ENCODE results near the gene TLR8.
"Not testable (repeated sequence)": the region's sequence is repeated elsewhere in the genome, so short reads cannot be mapped to it uniquely, and the experiment has no call there.

The TLR8 gene

GRCh38 chrX:12896935-12897334, 9.5 kb upstream of the TLR8 start:
- no peak for DNase-seq (ENCODE audit: low read depth in 1 of 2, low spot score in 1 of 2)

GRCh38 chrX:12898073-12898472, 8.3 kb upstream of the TLR8 start:
- no peak for DNase-seq (ENCODE audit: low read depth in 1 of 2, low spot score in 1 of 2)

- no peak for DNase-seq (ENCODE audit: low read depth in 1 of 2, low spot score in 1 of 2)
Measured at GRCh38 chrX:12899506-12899905, 6.9 kb upstream of the TLR8 start.

GRCh38 chrX:12901486-12901885, 4.9 kb upstream of the TLR8 start:
- DNase-seq (ENCODE audit: low read depth in 1 of 2, low spot score in 1 of 2) = peak; percentile 19 to 35

GRCh38 chrX:12903646-12904045, 2.8 kb upstream of the TLR8 start:
- DNase-seq (ENCODE audit: low read depth in 1 of 2, low spot score in 1 of 2) = no peak

- no peak for DNase-seq (ENCODE audit: low read depth in 1 of 2, low spot score in 1 of 2)
Measured at GRCh38 chrX:12910423-12911121, 4.2 kb downstream of the TLR8 start.

GRCh38 chrX:12911122-12911470, 4.7 kb downstream of the TLR8 start:
- DNase-seq (ENCODE audit: low read depth in 1 of 2, low spot score in 1 of 2) = no peak

GRCh38 chrX:12912791-12913482, 6.5 kb downstream of the TLR8 start:
- no peak for DNase-seq (ENCODE audit: low read depth in 1 of 2, low spot score in 1 of 2)

- no peak for DNase-seq (ENCODE audit: low read depth in 1 of 2, low spot score in 1 of 2)
Measured at GRCh38 chrX:12917753-12918152, 11.3 kb downstream of the TLR8 start.

GRCh38 chrX:12919051-12919450, 12.6 kb downstream of the TLR8 start:
- DNase-seq (ENCODE audit: low read depth in 1 of 2, low spot score in 1 of 2) = no peak

- DNase-seq (ENCODE audit: low read depth in 1 of 2, low spot score in 1 of 2) = no peak
Measured at GRCh38 chrX:12919620-12920019, 13.2 kb downstream of the TLR8 start.

GRCh38 chrX:12920990-12921389, 14.6 kb downstream of the TLR8 start:
- DNase-seq (ENCODE audit: low read depth in 1 of 2, low spot score in 1 of 2) = no peak

- no peak for DNase-seq (ENCODE audit: low read depth in 1 of 2, low spot score in 1 of 2)
Measured at GRCh38 chrX:12921886-12922598, 15.6 kb downstream of the TLR8 start.

GRCh38 chrX:12922599-12922919, 16.1 kb downstream of the TLR8 start:
- DNase-seq (ENCODE audit: low read depth in 1 of 2, low spot score in 1 of 2) = no peak

- DNase-seq (ENCODE audit: low read depth in 1 of 2, low spot score in 1 of 2) = no peak
Measured at GRCh38 chrX:12929701-12930100, 23.3 kb downstream of the TLR8 start.

- DNase-seq (ENCODE audit: low read depth in 1 of 2, low spot score in 1 of 2) = no peak
Measured at GRCh38 chrX:12930150-12930549, 23.7 kb downstream of the TLR8 start.

- DNase-seq (ENCODE audit: low read depth in 1 of 2, low spot score in 1 of 2) = no peak
Measured at GRCh38 chrX:12932244-12932643, 25.8 kb downstream of the TLR8 start.

GRCh38 chrX:12934850-12935249, 28.4 kb downstream of the TLR8 start:
- DNase-seq (ENCODE audit: low read depth in 1 of 2, low spot score in 1 of 2) = no peak

GRCh38 chrX:12936947-12937346, 30.5 kb downstream of the TLR8 start:
- DNase-seq (ENCODE audit: low read depth in 1 of 2, low spot score in 1 of 2) = no peak

GRCh38 chrX:12940471-12940870, 34.1 kb downstream of the TLR8 start:
- not testable (repeated sequence) for DNase-seq (ENCODE audit: low read depth in 1 of 2, low spot score in 1 of 2)

- DNase-seq (ENCODE audit: low read depth in 1 of 2, low spot score in 1 of 2) = not testable (repeated sequence)
Measured at GRCh38 chrX:12943592-12943991, 37.2 kb downstream of the TLR8 start.

GRCh38 chrX:12944452-12944851, 38.0 kb downstream of the TLR8 start:
- not testable (repeated sequence) for DNase-seq (ENCODE audit: low read depth in 1 of 2, low spot score in 1 of 2)

Data from stimulated activated CD4-positive, alpha-beta T cell treated with anti-CD3 and anti-CD28 coated beads, Interleukin-15, amount 100 ng/mL, for 1 hour (primary cell).